Urothelium cell line (cell line): ENCODE measurements around the gene WEE1.
"Not testable (repeated sequence)": the region's sequence is repeated elsewhere in the genome, so short reads cannot be mapped to it uniquely, and the experiment has no call there.

Source experiments
- DNase-seq: peaks from one replicate; pipeline ENCODE4 v3.0.0; 2011; ENCODE audit warnings: low spot score, mixed read lengths
- FAIRE-seq: peaks from 2 replicates; lab custom pipeline; 2011; peaks lifted over from hg19 to GRCh38; lab: Jason Lieb, UNC

The WEE1 gene

DNA sequence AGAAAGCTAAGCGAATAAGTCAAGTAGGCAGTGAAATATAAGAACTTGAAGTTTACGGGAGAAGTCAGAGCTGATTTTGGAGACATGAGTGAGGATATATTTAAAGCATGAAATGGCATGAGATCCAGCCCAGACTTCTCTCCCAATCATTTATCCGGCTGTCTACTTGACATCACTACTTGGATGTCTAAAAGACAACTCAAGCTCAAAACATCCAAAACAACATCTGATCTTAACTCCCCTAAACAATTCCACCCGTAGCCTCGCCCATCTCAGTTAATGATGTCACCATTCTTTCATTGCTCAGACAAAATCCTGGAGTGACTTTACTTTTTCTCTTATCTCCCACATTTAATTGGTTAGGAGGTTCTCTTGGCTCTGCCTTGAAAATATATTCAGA is 44.5 kb downstream of the WEE1 start:
- FAIRE-seq = no peak
- no peak for DNase-seq

DNA sequence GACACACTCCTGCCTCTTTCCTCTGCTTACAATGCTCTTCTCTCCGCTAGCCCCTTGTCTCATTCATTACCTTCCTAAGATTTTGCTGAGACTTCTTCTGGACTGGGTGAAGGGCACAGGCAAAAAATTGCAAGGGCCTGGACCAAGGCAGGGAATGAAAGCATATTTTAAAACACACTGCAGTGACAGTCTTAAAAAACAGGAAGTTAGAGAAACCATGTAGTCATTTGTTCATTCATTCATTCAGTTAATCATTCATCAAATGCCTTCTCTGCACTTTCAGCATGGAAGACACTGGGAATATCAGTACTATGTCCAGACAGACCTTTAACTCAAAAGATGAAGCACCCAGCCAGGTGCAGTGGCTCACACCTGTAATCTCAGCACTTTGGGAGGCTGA is 45.5 kb downstream of the WEE1 start:
- DNase-seq (no peak), FAIRE-seq (no peak)

DNA sequence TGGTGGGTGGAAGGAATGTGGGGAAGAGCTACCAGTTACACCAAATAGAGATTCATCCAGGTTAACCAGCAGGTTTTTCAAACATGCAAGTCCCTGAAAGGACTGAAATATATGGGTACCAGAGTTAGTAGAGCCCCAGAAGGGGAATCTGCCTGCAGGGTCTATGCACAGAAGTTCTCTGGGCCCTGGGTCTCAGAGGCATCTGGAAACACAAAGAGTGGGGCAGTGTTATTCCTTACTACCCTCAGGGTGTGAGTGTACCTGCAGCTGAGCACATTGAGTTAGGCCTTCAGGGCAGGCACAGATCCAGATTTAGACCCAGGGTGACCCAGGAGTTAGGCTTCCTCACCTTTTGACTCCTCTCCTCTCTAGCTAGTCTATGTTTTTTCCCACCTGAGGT is 46.5 kb downstream of the WEE1 start:
- DNase-seq (no peak), FAIRE-seq (no peak)

DNA sequence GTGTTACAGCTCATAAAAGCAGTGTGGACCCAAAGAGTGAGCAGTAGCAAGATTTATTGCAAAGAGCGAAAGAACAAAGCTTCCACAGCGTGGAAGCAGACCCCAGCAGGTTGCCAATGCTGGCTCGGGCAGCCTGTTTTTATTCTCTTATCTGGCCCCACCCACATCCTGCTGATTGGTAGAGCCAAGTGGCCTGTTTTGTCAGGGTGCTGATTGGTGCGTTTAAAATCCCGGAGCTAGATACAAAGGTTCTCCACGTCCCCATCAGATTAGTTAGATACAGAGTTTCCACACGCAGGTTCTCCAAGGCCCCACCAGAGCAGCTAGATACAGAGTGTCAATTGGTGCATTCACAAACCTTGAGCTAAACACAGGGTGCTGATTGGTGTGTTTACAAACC is 48.9 kb downstream of the WEE1 start:
- FAIRE-seq, DNase-seq: not testable (repeated sequence)

DNA sequence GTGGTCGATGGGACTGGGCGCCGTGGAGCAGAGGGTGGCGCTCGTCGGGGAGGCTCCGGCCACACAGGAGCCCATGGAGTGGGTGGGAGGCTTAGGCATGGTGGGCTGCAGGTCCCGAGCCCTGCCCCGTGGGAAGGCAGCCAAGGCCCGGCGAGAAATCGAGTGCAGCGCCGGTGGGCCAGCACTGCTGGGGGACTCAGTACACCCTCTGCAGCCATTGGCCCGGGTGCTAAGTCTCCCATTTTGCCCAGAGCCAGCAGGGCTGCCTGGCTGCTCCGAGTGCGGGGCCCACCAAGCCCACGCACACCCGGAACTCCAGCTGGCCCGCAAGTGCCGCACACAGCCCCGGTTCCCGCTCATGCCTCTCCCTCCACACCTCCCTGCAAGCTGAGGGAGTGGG is 49.6 kb downstream of the WEE1 start:
- FAIRE-seq = not testable (repeated sequence)

DNA sequence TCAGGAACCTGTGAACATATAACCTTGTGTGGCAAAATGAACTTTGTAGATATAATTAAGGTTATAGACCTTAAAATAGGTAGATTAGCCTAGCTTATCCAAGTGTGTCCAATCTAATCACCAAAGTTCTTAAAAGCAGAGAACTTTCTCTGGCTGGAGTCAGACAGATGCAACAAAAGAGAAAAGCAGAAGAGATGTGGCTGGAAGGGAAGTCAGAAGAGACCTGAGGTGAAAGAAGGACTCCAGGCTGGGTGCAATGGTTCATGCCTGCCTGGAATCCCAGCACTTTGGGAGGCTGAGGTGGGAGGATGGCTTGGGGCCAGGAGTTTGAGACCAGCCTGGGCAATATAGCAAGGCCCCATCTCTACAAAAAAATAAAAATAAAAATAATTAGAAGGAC is 51.0 kb downstream of the WEE1 start:
- DNase-seq (no peak), FAIRE-seq (no peak)

More for the DNA sequence above, 49.6 kb downstream of the WEE1 start:
- DNase-seq = not testable (repeated sequence)

DNA sequence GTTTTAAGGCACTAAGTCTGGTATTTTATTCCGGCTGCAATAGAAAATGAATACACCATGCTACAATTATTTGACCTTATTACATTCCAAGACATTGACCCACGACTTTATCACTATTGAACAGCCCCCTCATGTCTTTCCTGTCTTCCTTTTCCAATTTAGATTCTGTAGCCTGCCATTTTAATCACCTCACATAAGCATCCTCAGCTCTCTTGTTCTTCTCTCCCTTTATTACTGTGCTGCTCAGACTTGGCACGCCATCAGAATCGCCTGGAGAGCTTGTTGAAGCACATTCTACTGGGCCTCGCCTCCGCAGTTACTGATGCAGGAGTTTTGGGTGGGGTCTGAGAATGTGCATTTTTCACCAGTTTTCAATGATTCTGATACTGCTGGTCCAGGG is 51.7 kb downstream of the WEE1 start:
- DNase-seq (no peak), FAIRE-seq (no peak)

DNA sequence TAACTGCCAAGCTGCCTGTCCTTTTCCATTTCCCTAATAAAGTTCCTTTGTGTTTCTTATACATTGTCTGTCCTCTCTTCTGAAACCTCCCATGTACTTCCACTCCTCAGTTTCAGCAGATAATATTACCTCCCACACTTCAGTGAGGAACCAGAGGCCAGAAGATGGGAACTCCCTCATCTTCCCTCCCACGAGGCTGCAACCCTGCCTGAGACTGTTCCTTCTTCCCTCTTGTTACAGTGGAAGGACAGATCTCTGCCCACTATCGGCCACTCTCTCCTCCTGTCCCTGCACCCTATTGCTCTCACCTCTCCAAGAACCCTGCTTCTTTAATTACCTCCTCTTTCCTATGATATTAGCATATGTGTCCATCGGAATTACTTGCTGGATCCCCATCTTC is 52.3 kb downstream of the WEE1 start:
- FAIRE-seq (no peak), DNase-seq (no peak)

DNA sequence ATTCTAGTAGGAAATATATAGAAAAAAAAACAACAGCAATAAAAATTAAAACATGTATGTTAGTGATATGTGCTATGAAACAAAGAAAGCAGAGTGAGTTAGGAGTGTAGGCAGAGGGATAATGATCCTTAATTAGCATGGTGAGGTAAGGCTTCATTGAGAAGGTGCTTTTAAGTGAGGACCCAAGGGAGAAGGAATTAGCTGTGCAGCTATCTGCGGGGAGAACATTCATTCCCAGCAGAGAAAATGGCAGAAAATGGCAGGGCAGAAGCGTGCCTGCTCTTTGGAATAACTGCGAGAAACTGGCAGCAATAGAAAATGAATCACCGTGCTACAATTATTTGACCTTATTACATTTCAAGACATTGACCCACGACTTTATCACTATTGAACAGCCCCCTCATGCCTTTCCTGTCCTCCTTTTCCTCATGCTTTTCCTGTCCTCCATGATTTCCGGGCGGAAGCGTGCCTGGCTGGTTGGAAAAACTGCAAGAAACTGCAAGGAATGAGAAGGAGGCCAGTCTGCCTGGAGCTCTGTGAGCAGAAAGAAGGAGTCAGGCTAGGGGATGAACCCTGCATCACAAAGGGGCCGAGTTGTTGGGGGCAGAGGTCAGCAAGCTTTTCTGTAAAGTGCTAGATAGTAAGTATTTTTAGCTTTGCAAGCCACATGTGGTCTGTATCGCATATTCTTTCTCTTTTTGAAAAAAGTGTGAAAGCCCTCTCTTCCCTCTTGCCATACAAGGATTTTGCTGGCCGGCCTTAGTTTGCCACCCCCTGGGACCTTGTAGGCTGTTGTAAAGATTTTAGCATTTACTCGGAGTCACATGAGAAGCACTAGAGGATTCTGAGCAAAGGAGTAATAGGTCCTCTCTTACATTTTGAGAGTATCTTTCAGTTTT is 53.3 kb downstream of the WEE1 start:
- DNase-seq = no peak
- FAIRE-seq = no peak

DNA sequence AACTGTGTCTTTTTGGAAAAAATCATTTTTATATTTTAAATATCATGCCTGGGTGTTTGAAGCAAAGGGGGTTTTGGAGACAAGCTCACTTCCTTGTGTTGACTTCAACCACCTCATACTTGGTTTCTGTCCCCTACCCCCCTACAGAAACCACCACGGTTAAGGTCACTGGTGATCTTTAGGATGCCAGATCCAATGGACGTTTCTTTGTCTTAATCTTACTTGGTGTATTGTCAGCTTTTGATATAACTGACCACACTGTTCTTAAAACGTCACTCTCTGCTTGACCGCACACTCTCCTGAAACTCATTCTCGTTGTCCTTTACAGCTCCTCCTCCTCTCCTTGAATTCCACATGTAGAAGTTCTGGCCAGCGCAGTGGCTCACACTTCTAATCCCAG is 55.6 kb downstream of the WEE1 start:
- DNase-seq (no peak), FAIRE-seq (no peak)

DNA sequence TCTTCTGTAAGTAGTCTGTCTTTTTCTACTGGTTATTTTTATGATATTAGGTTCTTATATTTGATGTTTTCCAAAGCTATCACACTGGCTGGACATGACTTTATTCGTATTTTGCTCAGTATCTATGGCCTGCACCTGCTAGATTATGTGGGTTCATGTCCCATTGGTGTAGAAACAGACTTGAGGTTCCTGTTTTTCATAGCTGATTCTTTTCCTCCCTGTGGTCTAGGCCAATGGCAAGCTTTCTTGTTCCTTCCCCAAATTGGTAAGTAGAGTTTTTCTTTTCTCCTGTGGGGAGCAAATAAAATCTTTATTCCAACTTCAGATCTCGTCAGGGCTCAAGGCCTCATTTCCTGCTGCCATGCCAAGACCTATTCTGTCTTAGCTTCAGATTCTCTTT is 60.2 kb downstream of the WEE1 start:
- FAIRE-seq (no peak), DNase-seq (no peak)

DNA sequence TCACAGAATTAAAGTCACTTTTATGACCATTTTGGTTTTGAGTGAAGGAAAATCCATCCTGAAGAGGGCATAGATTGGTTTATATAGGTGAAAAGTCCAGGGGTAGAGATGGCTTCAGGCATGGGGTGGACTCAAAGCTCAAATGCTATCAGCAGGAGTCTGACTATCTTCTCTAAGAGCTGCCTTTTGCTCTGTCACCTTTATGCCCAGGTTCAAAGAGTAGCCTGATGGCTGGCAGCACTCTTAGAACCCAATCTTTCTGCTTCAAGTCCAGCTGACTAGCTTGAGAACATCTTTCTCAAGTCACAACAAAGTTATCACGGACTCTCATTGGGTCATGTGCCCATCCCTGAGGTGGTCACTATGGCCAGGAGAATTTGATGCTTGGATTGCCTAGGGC is 63.2 kb downstream of the WEE1 start:
- DNase-seq = no peak
- no peak for FAIRE-seq

DNA sequence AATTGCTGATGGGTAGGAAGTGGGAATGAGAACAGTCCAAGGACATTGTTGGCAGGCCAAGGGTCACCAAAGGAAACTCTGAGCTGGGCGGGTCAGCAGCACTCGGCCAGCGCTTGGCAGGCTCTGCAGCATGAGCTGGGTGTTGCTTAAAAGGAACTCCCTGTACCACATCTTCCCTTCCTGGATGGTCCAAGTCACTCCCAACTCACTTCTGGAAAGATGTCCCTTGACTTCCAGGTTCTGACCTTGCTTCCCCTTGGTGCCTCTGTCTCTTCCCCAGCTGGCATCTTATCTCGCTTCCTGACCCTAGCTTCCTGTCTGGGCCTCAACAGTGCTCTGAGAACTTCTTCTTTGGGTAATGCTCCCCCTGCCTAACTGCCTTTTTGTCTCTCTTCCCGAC is 65.6 kb downstream of the WEE1 start:
- no peak for FAIRE-seq
- DNase-seq = no peak
